PC-9 (cell line): ENCODE data around the gene MX2.

ENCODE experiments used
- CTCF ChIP-seq: fragments of 200-600 bp; sonication (generic); conservative IDR thresholded peaks from 2 replicates; pipeline ENCODE4 v1.6.1; 2017; ENCODE audit warnings: mixed run types, antibody characterized with exemption, mild to moderate bottlenecking, moderate library complexity
- EZH2 ChIP-seq: fragments of 200-600 bp; sonication (generic); IDR thresholded peaks from 2 replicates; pipeline ENCODE4 v1.8.0; 2017; ENCODE audit warnings: antibody characterized with exemption, low read depth

DNA sequence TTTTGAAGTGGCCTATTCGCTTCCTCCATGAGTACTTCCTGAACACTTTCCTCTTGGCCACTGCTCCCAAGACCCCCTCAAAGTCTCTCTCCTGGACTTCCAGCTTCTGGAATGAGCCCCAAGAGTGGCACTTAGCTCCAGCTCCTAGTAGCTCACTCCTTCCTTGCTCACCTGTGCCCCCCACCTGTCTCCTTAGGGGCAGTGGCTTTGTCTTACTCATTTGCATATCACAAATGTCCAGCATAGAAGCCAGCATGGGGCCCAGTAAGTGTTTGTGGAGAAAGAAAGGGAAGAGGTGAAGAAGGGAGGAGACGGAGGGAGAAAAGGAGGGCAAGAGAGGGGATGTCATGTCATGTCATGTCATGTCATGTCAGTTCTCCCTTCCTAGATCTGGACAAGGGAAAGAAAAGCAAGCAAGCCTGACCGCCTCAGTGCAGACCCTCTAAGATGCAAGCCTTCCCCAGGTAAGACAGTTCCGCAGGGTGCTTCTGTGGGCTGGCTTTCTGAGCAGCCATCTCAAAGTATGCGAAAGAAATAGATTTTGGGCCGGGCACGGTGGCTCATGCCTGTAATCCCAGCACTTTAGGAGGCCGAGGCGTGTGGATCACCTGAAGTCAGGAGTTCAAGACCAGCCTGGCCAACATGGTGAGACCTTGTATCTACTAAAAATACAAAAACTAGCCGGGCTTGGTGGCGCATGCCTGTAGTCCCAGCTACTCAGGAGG is 57.3 kb downstream of the MX2 start:
- TF ChIP-seq CTCF (no peak), EZH2 (no peak)
